Nephron progenitor cell (in vitro differentiated cells): ENCODE data around the gene CDKN2B.

Source experiments
- DNase-seq: peaks from one replicate; pipeline ENCODE4 v3.0.0; 2021
- H3K27ac Mint-ChIP-seq: 2 replicates; pipeline ENCODE4 v1.8.0; 2021; ENCODE audit warnings: mild to moderate bottlenecking, moderate library complexity, mixed read lengths
- H3K27me3 Mint-ChIP-seq: 2 replicates; pipeline ENCODE4 v1.8.0; 2021; ENCODE audit warnings: mild to moderate bottlenecking, low read depth, mixed read lengths; ENCODE audit not compliant: poor library complexity
- H3K36me3 Mint-ChIP-seq: 2 replicates; pipeline ENCODE4 v1.8.0; 2021; ENCODE audit warnings: low read depth, mixed read lengths
- H3K4me1 Mint-ChIP-seq: 2 replicates; pipeline ENCODE4 v1.8.0; 2021; ENCODE audit warnings: mixed read lengths
- H3K4me3 Mint-ChIP-seq: 2 replicates; pipeline ENCODE4 v1.8.0; 2021; ENCODE audit warnings: mild to moderate bottlenecking, moderate library complexity, mixed read lengths
- H3K9me3 Mint-ChIP-seq: 2 replicates; pipeline ENCODE4 v1.8.0; 2021; ENCODE audit warnings: mild to moderate bottlenecking, moderate library complexity, mixed read lengths
- CTCF ChIP-seq: fragments of 200-600 bp; sonication (generic); IDR thresholded peaks from 2 replicates; pipeline ENCODE4 v1.5.0; 2021; ENCODE audit warnings: antibody characterized with exemption

Gene CDKN2B

GRCh38 chr9:22010866-22011625 lies 1.9 kb upstream of the CDKN2B start:
- Mint-ChIP-seq H3K9me3 (no peaks in the 10 kb centered on the region), H3K36me3 (no peaks in the 10 kb centered on the region), H3K27ac (no peak overlapping the region), H3K4me1 (peaks cover 11% of the 10 kb centered on the region), H3K4me3 (no peak overlapping the region), H3K27me3 (peaks cover 60% of the 10 kb centered on the region)
- TF ChIP-seq CTCF: no peak
- DNase-seq: peak; percentile 85

- DNase-seq: no peak
- no peak overlapping the region for H3K27ac Mint-ChIP-seq
- peak overlapping the region; percentile 92 for H3K4me3 Mint-ChIP-seq
- TF ChIP-seq CTCF: no peak
- peaks cover 75% of the 10 kb centered on the region for H3K27me3 Mint-ChIP-seq
- H3K4me1 Mint-ChIP-seq: peaks cover 19% of the 10 kb centered on the region
- no peaks in the 10 kb centered on the region for H3K9me3 Mint-ChIP-seq
- no peaks in the 10 kb centered on the region for H3K36me3 Mint-ChIP-seq
These were observed 382 bp upstream of the CDKN2B start for GRCh38 chr9:22009506-22009867.

- Mint-ChIP-seq H3K27me3 (peaks cover 87% of the 10 kb centered on the region), H3K9me3 (no peaks in the 10 kb centered on the region), H3K36me3 (no peaks in the 10 kb centered on the region), H3K27ac (no peak overlapping the region), H3K4me1 (peaks cover 19% of the 10 kb centered on the region), H3K4me3 (peak overlapping the region; percentile 92)
- no peak for TF ChIP-seq CTCF
- DNase-seq: no peak
These were observed 755 bp downstream of the CDKN2B start for GRCh38 chr9:22008384-22008716.

- peaks cover 93% of the 10 kb centered on the region for H3K27me3 Mint-ChIP-seq
- no peak for TF ChIP-seq CTCF
- peak; percentile 30 for DNase-seq
- H3K4me1 Mint-ChIP-seq: peaks cover 19% of the 10 kb centered on the region
- H3K4me3 Mint-ChIP-seq: peak overlapping the region; percentile 49
- H3K27ac Mint-ChIP-seq: no peak overlapping the region
- H3K36me3 Mint-ChIP-seq: no peaks in the 10 kb centered on the region
- H3K9me3 Mint-ChIP-seq: no peaks in the 10 kb centered on the region
These were observed 3.2 kb downstream of the CDKN2B start for GRCh38 chr9:22005702-22006606.

GRCh38 chr9:22005021-22005701 lies 3.9 kb downstream of the CDKN2B start:
- Mint-ChIP-seq H3K27ac (peak overlapping the region; percentile 57), H3K27me3 (peaks cover 92% of the 10 kb centered on the region), H3K36me3 (no peaks in the 10 kb centered on the region), H3K4me1 (peaks cover 19% of the 10 kb centered on the region), H3K4me3 (peak overlapping the region; percentile 49), H3K9me3 (no peaks in the 10 kb centered on the region)
- DNase-seq: peak; percentile 33
- no peak for TF ChIP-seq CTCF
